Dendritic cell treated with granulocyte-macrophage colony-stimulating factor and Interleukin-4, amounts not matched to agents 40 ng/mL and 50 ng/mL, for 4 days (primary cell): ENCODE measurements around the gene OR5P2.

ENCODE experiments used
- H3K27ac Mint-ChIP-seq: one replicate; pipeline ENCODE4 v1.8.0; 2022; ENCODE audit warnings: mild to moderate bottlenecking, mixed read lengths
- H3K27me3 Mint-ChIP-seq: one replicate; pipeline ENCODE4 v1.8.0; 2022; ENCODE audit warnings: mild to moderate bottlenecking, mixed read lengths
- H3K36me3 Mint-ChIP-seq: one replicate; pipeline ENCODE4 v1.8.0; 2022; ENCODE audit warnings: low read depth, mixed read lengths
- H3K4me1 Mint-ChIP-seq: one replicate; pipeline ENCODE4 v1.8.0; 2022; ENCODE audit warnings: low read depth, mixed read lengths
- H3K4me3 Mint-ChIP-seq: one replicate; pipeline ENCODE4 v1.8.0; 2022; ENCODE audit warnings: mild to moderate bottlenecking, moderate library complexity, mixed read lengths
- H3K9me3 Mint-ChIP-seq: one replicate; pipeline ENCODE4 v1.8.0; 2022; ENCODE audit warnings: mixed read lengths
- intact Hi-C: fragments of 100-400 bp; cut with micrococcal nuclease; formaldehyde crosslinking; loops from one replicate; pipeline ENCODE4 v1.15.0; 2022

OR5P2 gene

DNA sequence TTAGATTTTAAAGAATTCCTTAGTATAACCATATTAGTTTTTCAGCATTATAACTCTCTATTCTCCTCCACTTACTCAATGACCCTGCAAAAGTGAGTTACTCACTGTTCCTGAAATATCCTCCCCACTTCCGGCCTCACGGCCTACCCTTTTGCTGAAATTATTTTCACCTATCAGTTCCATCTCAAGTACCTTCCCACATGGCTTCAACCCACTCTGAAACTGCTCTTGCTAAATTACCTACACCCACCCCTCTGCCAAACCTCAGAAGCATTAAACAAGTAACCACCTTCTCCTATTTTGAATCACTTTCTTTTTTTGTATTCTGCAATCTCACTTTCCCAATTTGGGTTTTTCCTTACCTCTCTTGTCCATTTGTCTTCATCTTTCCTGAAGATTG, 37.7 kb downstream of the OR5P2 start:
- Mint-ChIP-seq H3K4me3 (no peak overlapping the region), H3K36me3 (no peaks in the 10 kb centered on the region), H3K27ac (no peak overlapping the region), H3K27me3 (no peaks in the 10 kb centered on the region), H3K4me1 (no peaks in the 10 kb centered on the region), H3K9me3 (peaks cover 10% of the 10 kb centered on the region)
- intact Hi-C loops = no loop called here

DNA sequence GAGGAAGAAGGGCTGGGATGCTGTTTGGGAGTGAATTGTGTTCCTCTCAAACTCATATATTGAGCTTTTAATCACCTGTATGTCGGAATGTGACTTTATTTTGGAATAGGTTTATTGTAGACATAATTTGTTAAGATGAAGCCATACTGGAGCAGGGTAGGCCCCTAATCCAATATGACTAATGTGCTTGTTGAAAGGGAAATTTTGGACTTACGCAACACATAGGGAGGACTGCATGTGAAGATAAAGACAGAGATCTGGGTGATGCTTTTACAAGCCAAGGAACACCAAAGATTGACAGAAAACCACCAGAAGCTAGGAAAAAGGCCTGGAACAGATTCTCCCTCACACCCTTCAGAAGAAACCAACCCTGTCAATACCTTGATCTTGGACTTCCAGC, 47.3 kb downstream of the OR5P2 start:
- H3K9me3 Mint-ChIP-seq = no peaks in the 10 kb centered on the region
- intact Hi-C loops = no loop called here
- no peaks in the 10 kb centered on the region for H3K4me1 Mint-ChIP-seq
- H3K36me3 Mint-ChIP-seq = no peaks in the 10 kb centered on the region
- H3K27ac Mint-ChIP-seq = no peak overlapping the region
- no peaks in the 10 kb centered on the region for H3K27me3 Mint-ChIP-seq
- H3K4me3 Mint-ChIP-seq = no peak overlapping the region
